T-helper 2 cell treated with Interferon-gamma antibody and Interleukin-4, amounts not matched to agents 5 μg/mL and 100 μg/mL, for 36 hours (primary cell): Measurements from ENCODE around the gene MAML2.
"Not testable (repeated sequence)": the region's sequence is repeated elsewhere in the genome, so short reads cannot be mapped to it uniquely, and the experiment has no call there.

Experiments
- DNase-seq: peaks from one replicate; pipeline ENCODE4 v3.0.0; 2021; ENCODE audit warnings: low spot score
- H3K27ac Mint-ChIP-seq: one replicate; pipeline ENCODE4 v1.8.0; 2021; ENCODE audit warnings: mild to moderate bottlenecking, mixed read lengths
- H3K27me3 Mint-ChIP-seq: one replicate; pipeline ENCODE4 v1.8.0; 2021; ENCODE audit warnings: low read depth, mixed read lengths
- H3K36me3 Mint-ChIP-seq: one replicate; pipeline ENCODE4 v1.8.0; 2021; ENCODE audit warnings: low read depth, mixed read lengths
- H3K4me1 Mint-ChIP-seq: one replicate; pipeline ENCODE4 v1.8.0; 2021; ENCODE audit warnings: low read depth, mixed read lengths
- H3K4me3 Mint-ChIP-seq: one replicate; pipeline ENCODE4 v1.8.0; 2022; ENCODE audit warnings: mild to moderate bottlenecking, moderate library complexity, mixed read lengths
- H3K9me3 Mint-ChIP-seq: one replicate; pipeline ENCODE4 v1.8.0; 2021; ENCODE audit warnings: mixed read lengths

MAML2 gene

DNA sequence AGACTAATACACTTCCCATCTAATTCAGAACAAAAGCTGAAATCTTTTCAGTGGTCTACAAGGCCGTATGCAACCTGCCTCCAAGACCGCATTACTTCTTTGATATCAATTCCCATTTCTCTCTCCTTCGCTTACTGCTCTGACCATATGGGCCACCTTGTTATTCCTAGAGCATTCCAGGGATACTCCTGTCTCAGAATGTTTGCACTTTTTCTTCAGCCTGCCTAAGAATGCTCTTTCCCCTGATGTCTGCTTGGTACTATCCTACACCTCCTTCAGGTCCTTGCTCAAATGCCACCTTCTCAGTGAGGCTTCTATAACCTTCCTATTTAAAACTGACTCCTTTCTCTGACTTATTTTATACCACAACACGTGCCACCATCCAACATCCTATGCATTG is 71.2 kb downstream of the MAML2 start:
- Mint-ChIP-seq H3K27ac (no peak overlapping the region), H3K4me3 (no peak overlapping the region), H3K9me3 (peaks cover 13% of the 10 kb centered on the region), H3K4me1 (peaks cover 18% of the 10 kb centered on the region), H3K36me3 (peaks cover 33% of the 10 kb centered on the region), H3K27me3 (no peaks in the 10 kb centered on the region)
- no peak for DNase-seq

DNA sequence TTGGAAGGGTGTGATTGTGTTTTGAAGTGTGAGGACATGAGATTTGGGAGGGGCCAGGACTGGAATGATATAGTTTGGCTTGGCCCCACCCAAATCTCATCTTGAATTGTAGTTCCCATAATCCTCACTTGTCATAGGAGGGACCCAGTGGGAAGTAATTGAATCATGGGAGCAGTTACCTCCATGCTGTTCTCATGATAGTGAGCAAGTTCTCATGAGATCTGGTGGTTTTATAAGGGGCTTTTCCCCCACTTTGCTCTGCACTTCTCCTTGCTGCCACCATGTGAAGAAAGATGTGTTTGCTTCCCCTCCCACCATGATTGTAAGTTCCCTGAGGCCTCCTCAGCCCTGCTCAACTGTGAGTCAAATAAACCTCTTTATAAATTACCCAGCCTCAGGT is 71.6 kb downstream of the MAML2 start:
- DNase-seq, H3K4me3 Mint-ChIP-seq, H3K27ac Mint-ChIP-seq, H3K27me3 Mint-ChIP-seq: not testable (repeated sequence)
- Mint-ChIP-seq H3K4me1 (peaks cover 22% of the 10 kb centered on the region), H3K36me3 (peaks cover 33% of the 10 kb centered on the region), H3K9me3 (peaks cover 13% of the 10 kb centered on the region)

DNA sequence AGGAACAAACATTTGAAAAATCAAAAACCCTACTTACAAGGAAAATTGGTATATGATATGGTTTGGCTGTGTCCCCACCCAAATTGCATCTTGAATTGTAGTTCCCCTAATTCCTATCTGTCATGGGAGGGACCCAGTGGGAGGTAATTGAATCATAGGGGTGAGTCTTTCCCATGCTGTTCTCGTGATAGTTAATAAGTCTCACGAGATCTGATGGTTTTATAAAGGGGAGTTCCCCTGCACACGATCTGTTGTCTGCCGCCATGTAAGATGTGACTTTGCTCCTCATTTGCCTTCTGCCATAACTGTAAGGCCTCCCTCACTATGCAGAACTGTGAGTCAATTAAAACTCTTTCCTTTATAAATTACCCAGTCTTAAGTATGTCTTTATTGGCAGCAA is 74.5 kb downstream of the MAML2 start:
- DNase-seq, H3K4me3 Mint-ChIP-seq, H3K27ac Mint-ChIP-seq, H3K27me3 Mint-ChIP-seq: not testable (repeated sequence)
- H3K36me3 Mint-ChIP-seq = peaks cover 32% of the 10 kb centered on the region
- H3K9me3 Mint-ChIP-seq = peaks cover 13% of the 10 kb centered on the region
- H3K4me1 Mint-ChIP-seq = peaks cover 30% of the 10 kb centered on the region

DNA sequence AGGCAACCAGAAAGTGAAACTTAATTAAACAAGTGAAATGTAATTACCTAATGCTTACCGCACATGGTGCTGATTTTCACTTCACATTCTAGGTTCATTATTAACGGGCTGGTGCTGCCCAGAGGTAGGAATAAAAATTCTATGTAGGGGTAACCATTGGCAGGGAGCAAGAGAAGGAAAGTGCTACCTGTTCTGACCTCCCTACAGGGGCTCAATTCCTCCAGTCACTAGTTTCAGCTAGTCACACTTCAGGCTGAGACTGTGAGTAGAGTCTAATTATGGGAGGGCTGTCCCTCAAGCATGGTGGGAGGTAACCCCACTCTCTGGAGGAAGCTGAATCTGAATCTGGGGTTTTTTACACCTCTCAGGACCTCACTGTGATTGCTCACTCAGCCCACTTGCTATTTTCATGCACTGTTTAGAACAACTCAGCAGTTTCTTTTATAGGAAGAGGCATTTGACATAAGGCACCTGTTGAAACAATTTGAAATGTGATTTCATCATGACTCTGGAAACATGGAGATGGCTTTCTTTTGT is 75.4 kb downstream of the MAML2 start:
- Mint-ChIP-seq H3K36me3 (peaks cover 28% of the 10 kb centered on the region), H3K27me3 (no peaks in the 10 kb centered on the region), H3K9me3 (peaks cover 13% of the 10 kb centered on the region), H3K4me1 (peaks cover 36% of the 10 kb centered on the region), H3K4me3 (peak overlapping the region; percentile 59), H3K27ac (peak overlapping the region; percentile 78)
- DNase-seq = peak; percentile 52

DNA sequence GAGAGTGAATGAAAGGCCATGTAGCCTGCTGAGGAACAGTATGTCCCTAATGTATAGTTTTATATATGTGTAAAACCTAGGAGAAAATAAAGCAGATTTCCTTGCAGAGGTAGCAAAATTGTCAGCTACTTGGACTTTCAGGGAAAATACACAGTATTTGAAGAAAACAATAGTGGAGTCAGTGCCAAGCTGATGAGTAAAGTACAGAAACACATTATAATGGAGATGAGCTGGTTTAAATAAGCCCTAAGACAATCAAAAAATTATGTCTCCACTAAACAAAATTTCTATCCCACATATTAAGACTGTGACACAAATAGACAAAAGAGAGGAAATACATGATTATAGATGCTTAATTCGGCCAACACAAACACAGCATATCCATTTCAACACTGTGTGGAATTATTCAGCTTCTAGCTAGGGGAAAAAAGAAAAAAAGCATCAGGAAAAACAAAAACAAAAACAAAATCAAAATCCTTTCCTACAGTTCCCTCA is 75.9 kb downstream of the MAML2 start:
- no peaks in the 10 kb centered on the region for H3K27me3 Mint-ChIP-seq
- peak overlapping the region; percentile 78 for H3K27ac Mint-ChIP-seq
- peak overlapping the region; percentile 59 for H3K4me3 Mint-ChIP-seq
- H3K4me1 Mint-ChIP-seq = peaks cover 36% of the 10 kb centered on the region
- H3K36me3 Mint-ChIP-seq = peaks cover 28% of the 10 kb centered on the region
- peaks cover 13% of the 10 kb centered on the region for H3K9me3 Mint-ChIP-seq
- DNase-seq = no peak

DNA sequence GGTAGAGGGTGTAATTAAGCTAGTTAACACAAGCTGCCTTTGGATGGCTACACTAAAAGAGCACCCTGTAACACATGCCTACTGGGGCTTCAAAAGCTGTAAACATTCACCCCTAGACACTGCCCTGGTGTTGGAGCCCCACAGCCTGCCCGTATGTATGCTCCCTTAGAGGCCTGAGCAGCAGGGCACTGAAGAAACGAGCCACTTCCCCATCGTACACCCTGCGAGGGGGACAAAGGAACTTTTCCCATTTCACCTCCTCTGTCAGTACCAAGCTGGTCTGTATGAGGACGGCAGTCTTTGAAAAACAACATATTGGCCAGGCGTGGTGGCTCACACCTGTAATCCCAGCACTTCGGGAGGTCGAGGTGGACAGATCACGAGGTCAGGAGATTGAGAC is 77.0 kb downstream of the MAML2 start:
- no peak for DNase-seq
- peaks cover 19% of the 10 kb centered on the region for H3K36me3 Mint-ChIP-seq
- no peak overlapping the region for H3K4me3 Mint-ChIP-seq
- H3K9me3 Mint-ChIP-seq = peaks cover 9% of the 10 kb centered on the region
- H3K4me1 Mint-ChIP-seq = peaks cover 36% of the 10 kb centered on the region
- no peak overlapping the region for H3K27ac Mint-ChIP-seq
- no peaks in the 10 kb centered on the region for H3K27me3 Mint-ChIP-seq

DNA sequence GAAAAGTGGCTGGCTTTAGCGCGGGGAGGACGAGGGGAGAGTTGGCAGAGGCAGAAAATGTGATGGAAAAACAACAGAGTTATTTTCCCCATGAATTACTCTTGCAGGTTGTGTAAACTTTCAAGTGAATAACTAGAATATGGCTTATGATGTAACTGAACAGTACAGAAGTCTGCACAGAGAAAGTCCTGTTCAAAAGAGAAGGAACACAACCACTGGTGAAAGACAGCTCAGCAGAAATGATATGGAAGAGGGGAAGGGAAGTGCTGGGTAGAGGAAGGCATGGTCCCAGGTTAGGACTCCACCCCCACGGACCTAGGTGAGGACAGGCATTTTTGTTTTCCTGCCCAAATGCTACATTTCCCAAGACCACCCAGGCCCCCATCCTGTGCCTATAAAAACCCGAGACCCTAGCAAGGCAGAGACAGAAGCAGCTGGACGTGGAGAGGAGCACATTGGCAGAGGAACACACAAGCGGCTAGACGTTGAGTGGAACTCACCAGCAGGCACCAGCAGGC is 77.7 kb downstream of the MAML2 start:
- Mint-ChIP-seq H3K27me3 (no peaks in the 10 kb centered on the region), H3K9me3 (peaks cover 9% of the 10 kb centered on the region), H3K27ac (no peak overlapping the region), H3K4me3 (no peak overlapping the region), H3K36me3 (peaks cover 14% of the 10 kb centered on the region), H3K4me1 (peaks cover 41% of the 10 kb centered on the region)
- DNase-seq = no peak

DNA sequence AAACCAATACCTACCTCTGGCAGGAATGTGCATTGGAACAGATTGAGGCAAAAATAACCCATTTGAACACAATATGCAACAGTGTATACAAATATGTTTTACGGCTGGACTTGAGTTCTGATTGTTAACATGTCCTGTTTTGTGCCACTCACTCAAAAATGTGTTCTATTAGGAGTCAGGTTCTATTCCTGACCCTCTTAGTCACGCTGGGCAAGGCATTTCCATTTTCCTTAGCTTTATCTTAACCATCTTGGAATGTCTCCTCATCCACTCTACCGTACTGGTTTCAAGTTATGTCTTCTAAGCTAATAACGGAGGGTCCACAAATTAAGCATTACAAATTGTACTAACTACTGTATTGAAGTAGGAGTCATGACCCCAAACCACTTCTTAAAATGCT is 78.6 kb downstream of the MAML2 start:
- Mint-ChIP-seq H3K27me3 (no peaks in the 10 kb centered on the region), H3K4me1 (peaks cover 48% of the 10 kb centered on the region), H3K4me3 (no peak overlapping the region), H3K36me3 (peaks cover 10% of the 10 kb centered on the region), H3K9me3 (peaks cover 5% of the 10 kb centered on the region), H3K27ac (no peak overlapping the region)
- DNase-seq = no peak

DNA sequence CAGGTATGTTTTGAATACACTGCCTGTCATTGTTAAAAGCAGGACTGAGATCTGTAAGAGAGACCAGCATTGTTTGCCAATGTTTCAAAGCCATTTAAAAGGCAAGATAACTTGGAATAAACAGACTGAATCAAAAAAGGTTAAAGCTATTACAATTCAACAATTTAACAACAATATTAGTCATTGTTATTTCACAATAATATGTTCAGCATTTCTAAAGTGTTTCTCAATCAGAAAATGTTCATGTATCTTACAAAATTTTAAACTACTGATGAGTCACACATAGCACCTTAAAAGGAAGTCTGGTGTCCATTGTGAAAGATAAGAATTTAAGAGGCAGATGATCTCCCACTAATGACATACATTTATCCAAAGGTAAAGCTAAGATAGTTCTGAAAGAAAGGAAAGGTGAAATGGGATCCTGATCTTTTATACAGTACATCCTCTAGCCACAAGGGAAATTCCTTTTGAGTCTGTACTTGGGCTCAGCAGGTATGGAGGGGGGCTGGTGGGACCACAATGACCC is 79.7 kb downstream of the MAML2 start:
- peaks cover 2% of the 10 kb centered on the region for H3K36me3 Mint-ChIP-seq
- H3K27me3 Mint-ChIP-seq = no peaks in the 10 kb centered on the region
- no peak overlapping the region for H3K27ac Mint-ChIP-seq
- no peak for DNase-seq
- no peaks in the 10 kb centered on the region for H3K9me3 Mint-ChIP-seq
- H3K4me3 Mint-ChIP-seq = no peak overlapping the region
- peaks cover 55% of the 10 kb centered on the region for H3K4me1 Mint-ChIP-seq

DNA sequence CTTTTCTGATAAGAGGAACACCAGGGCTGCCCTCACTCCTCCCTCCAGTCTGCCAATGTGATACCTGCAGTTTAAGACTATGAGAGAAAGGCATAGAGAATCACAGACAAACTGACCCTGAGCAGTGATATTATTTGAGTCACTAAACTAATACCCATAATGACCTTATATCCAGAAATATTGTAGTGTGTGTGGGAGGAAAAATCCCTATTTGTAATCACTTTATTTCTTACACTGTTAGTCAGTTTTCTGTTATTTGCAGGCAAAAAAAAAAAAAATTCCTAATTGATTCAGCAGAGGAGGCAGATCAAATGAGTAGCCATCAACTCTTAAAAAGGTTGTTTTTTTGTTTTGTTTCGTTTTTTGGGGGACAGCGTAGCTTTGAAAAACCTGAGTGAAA is 82.5 kb downstream of the MAML2 start:
- peaks cover 62% of the 10 kb centered on the region for H3K4me1 Mint-ChIP-seq
- no peaks in the 10 kb centered on the region for H3K27me3 Mint-ChIP-seq
- H3K9me3 Mint-ChIP-seq = no peaks in the 10 kb centered on the region
- H3K27ac Mint-ChIP-seq = peak overlapping the region; percentile 60
- H3K36me3 Mint-ChIP-seq = peaks cover 2% of the 10 kb centered on the region
- DNase-seq = no peak
- H3K4me3 Mint-ChIP-seq = peak overlapping the region; percentile 47

DNA sequence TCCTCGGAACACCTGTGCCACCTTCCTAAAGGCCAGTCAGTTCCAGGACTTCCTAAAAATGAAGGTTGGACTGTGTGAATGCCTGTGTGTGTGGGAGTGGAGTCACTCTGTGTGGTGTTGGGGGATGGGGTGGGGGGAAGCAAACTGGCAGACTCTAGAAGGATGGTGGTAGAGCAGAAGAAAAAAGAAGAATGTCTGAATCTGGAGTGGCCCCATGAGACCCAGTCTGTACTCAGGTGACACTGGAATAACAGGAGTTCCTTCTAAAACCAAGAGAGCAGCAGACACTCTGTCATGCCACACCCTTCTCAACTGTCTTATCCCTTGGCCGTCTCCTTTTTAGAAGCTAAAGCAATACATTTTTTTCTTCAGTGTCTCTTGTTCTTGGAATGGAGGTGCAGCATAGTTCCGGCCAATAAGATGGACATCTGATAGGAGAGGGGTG is 82.9 kb downstream of the MAML2 start:
- DNase-seq = no peak
- Mint-ChIP-seq H3K9me3 (no peaks in the 10 kb centered on the region), H3K4me3 (peak overlapping the region; percentile 47), H3K4me1 (peaks cover 67% of the 10 kb centered on the region), H3K27ac (peak overlapping the region; percentile 60), H3K27me3 (no peaks in the 10 kb centered on the region), H3K36me3 (peaks cover 2% of the 10 kb centered on the region)

DNA sequence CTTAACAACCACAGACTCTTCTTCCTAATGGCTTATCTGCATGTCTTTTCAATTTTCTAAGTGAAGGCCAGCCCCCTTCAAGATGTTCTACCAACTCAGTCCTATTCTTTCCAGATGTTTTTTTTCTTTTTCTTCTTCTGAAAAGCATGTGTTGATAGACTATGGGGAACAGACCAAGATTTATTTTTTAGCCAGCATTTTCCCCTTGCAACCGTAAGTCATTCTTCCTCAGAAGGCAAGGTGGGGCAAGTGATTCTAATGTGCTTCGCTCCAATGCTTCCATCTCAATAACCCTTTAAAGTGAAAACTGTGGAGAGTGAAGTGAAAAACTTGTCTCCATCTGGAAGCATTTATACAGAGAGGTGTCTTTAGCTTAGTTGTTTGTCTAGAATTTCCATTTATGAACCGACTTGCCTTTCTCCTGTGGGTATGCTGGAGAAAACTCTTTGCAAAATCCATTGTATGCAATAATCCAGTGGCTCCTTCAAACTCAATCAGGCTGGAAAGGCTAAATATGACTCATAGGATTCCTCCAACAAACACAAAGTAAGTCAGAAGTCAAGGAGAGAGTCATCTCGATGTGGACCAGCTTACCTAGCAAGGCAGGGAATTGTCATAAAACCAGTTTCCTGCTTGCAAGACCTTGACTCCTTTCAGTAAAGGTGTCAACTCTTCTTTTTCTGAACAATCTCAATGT is 83.7 kb downstream of the MAML2 start:
- Mint-ChIP-seq H3K4me3 (peak overlapping the region; percentile 82), H3K36me3 (peaks cover 3% of the 10 kb centered on the region), H3K4me1 (peaks cover 67% of the 10 kb centered on the region), H3K27ac (peak overlapping the region; percentile 92), H3K9me3 (no peaks in the 10 kb centered on the region), H3K27me3 (no peaks in the 10 kb centered on the region)
- DNase-seq = no peak

DNA sequence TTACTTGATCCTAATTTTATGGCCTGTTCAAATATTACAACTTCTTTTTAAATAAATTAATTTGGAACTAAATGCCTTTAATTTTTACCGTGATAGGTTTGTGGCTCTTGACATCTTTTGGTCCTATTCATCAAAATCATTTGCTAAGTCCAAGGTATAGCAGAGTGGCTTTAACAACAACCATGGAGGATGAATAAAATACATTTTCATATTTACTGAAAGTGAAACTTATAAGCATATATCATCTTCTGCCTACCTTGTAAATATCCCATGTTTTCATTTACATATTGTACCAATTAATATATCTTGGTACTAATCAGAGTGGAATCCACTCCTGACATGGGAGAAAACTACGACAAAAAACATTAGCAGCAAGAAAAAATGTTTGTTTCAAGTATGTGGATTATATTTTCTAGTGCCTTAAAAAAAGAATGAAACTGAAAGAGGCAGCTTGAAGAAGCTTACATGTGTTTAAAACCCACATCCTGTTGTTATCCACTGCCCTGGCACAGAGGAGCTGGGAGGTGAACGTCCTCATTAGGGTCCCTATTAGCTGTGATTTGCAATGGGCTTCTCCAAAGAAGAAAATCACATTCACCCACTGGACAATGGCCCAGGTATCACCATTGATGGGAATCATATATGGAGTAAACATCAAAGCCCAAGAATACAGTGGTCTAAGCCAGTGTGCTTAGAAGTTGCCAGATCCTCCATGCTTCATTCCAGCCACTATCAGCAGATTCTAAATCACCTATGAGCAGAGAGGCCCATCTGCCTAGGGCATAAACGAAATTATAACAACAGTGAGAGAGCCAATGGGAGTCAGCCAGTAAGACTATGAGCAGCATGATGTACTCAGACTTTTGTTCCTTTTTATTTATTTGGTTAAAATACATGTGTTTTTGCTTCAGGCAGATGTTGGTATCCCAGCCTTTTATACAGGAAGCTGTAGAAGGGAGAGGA is 84.7 kb downstream of the MAML2 start:
- Mint-ChIP-seq H3K27ac (peak overlapping the region; percentile 92), H3K4me1 (peaks cover 72% of the 10 kb centered on the region), H3K9me3 (no peaks in the 10 kb centered on the region), H3K36me3 (peaks cover 3% of the 10 kb centered on the region), H3K4me3 (peak overlapping the region; percentile 82), H3K27me3 (no peaks in the 10 kb centered on the region)
- peak; percentile 37 for DNase-seq
